GM18951 (cell line): Measurements from ENCODE around the gene TNRC6B.
"Not testable (repeated sequence)": the region's sequence is repeated elsewhere in the genome, so short reads cannot be mapped to it uniquely, and the experiment has no call there.

Experiments
- POLR2A ChIP-seq: IDR thresholded peaks from 4 replicates; pipeline ENCODE4 v1.6.1; 2011; ENCODE audit warnings: mild to moderate bottlenecking; ENCODE audit not compliant: insufficient read length, insufficient read depth; ENCODE audit errors: extremely low read depth
- in situ Hi-C: fragments of 300-500 bp; cut with MboI; formaldehyde crosslinking; loops from one replicate; pipeline ENCODE4 v1.12.0; 2022; ENCODE audit warnings: low sequenced_read_pairs, mixed read lengths, inconsistent platforms; ENCODE audit not compliant: unreplicated experiment

The TNRC6B gene

GRCh38 chr22:40309631-40310030 is 131.9 kb downstream of the TNRC6B start:
- in situ Hi-C loops: no loop called here
- no peak for TF ChIP-seq POLR2A

- in situ Hi-C loops: no loop called here
Observed at GRCh38 chr22:40310081-40310767, 132.5 kb downstream of the TNRC6B start.

GRCh38 chr22:40310768-40311120 is 133.0 kb downstream of the TNRC6B start:
- no peak for TF ChIP-seq POLR2A

More at GRCh38 chr22:40310081-40310767, 132.5 kb downstream of the TNRC6B start:
- TF ChIP-seq POLR2A: no peak

GRCh38 chr22:40311646-40312045 is 133.9 kb downstream of the TNRC6B start:
- in situ Hi-C loops: not testable (repeated sequence)

More at GRCh38 chr22:40310768-40311120, 133.0 kb downstream of the TNRC6B start:
- in situ Hi-C loops: no loop called here

- in situ Hi-C loops: no loop called here
- TF ChIP-seq POLR2A: no peak
Observed at GRCh38 chr22:40312050-40312449, 134.3 kb downstream of the TNRC6B start.

- TF ChIP-seq POLR2A: no peak
Observed at GRCh38 chr22:40313007-40313406, 135.3 kb downstream of the TNRC6B start.

GRCh38 chr22:40314041-40314440 is 136.3 kb downstream of the TNRC6B start:
- no peak for TF ChIP-seq POLR2A
- in situ Hi-C loops: no loop called here

More at GRCh38 chr22:40313007-40313406, 135.3 kb downstream of the TNRC6B start:
- in situ Hi-C loops: no loop called here

- no peak for TF ChIP-seq POLR2A
- in situ Hi-C loops: no loop called here
Observed at GRCh38 chr22:40320687-40321086, 143.0 kb downstream of the TNRC6B start.

- no peak for TF ChIP-seq POLR2A
- in situ Hi-C loops: no loop called here
Observed at GRCh38 chr22:40322021-40322420, 144.3 kb downstream of the TNRC6B start.

- no peak for TF ChIP-seq POLR2A
- in situ Hi-C loops: no loop called here
Observed at GRCh38 chr22:40322818-40323447, 145.2 kb downstream of the TNRC6B start.

GRCh38 chr22:40323681-40324171 is 146.0 kb downstream of the TNRC6B start:
- in situ Hi-C loops: no loop called here
- TF ChIP-seq POLR2A: no peak

GRCh38 chr22:40324468-40325305 is 147.0 kb downstream of the TNRC6B start:
- in situ Hi-C loops: loop anchor here (25.0 kb wide), 1 partner anchor 787 kb away; the partner anchor contains the start of gene RPS19BP1
- no peak for TF ChIP-seq POLR2A

GRCh38 chr22:40325315-40325714 is 147.6 kb downstream of the TNRC6B start:
- TF ChIP-seq POLR2A: no peak
- in situ Hi-C loops: loop anchor here (25.0 kb wide), 1 partner anchor 788 kb away; the partner anchor contains the start of gene RPS19BP1
